OCI-LY7 (cell line): ENCODE results near the gene PCDHGA7. TPM values are rescaled to one million over a fixed set of nuclear protein-coding genes. Genes with fewer than 3 reads are reported as not detected.
A peak's percentile ranks its signal among the peaks of the same experiment; 100 is the strongest.
"Not testable (repeated sequence)": the region's sequence is repeated elsewhere in the genome, so short reads cannot be mapped to it uniquely, and the experiment has no call there.

Experiments
- BruUV-seq: library from RNA; stranded (reverse); fragments of 400-500 nt; replicated peaks from 2 replicates; lab custom pipeline; 2021; lab: Mats Ljungman, UMichigan
- CTCF ChIA-PET: fragments of 300-600 bp; sonication (Branson Sonifier 250); formaldehyde crosslinking; loops from one replicate; lab custom pipeline; 2022; ENCODE audit warnings: antibody characterized with exemption; ENCODE audit not compliant: unreplicated experiment; lab: Charles Lee
- POLR2A ChIA-PET: fragments of 300-600 bp; sonication (Branson Sonifier 250); formaldehyde crosslinking; loops from one replicate; lab custom pipeline; 2022; ENCODE audit warnings: antibody characterized with exemption; lab: Charles Lee
- DNase-seq: peaks from one replicate; pipeline ENCODE4 v3.0.0-alpha.2; 2015; ENCODE audit warnings: low spot score
- H2AFZ ChIP-seq: fragments of 200-600 bp; sonication (generic), shearing (Covaris generic); 2 replicates; pipeline ENCODE4 v1.6.1; 2014; ENCODE audit warnings: mild to moderate bottlenecking, antibody characterized with exemption, low read length, moderate library complexity
- H3K27ac ChIP-seq: fragments of 200-600 bp; sonication (generic); 2 replicates; pipeline ENCODE4 v1.5.1; 2014; ENCODE audit warnings: mixed run types, low read depth, mild to moderate bottlenecking, moderate library complexity, low read length, inconsistent platforms; ENCODE audit not compliant: poor library complexity, severe bottlenecking
- H3K36me3 ChIP-seq: fragments of 200-600 bp; sonication (generic); 2 replicates; pipeline ENCODE4 v1.6.1; 2014; ENCODE audit warnings: mild to moderate bottlenecking, antibody characterized with exemption, low read length, moderate library complexity, mixed read lengths; ENCODE audit not compliant: insufficient read depth
- H3K4me1 ChIP-seq: fragments of 200-600 bp; sonication (generic); 2 replicates; pipeline ENCODE4 v1.5.1; 2014; ENCODE audit warnings: mild to moderate bottlenecking, low read length; ENCODE audit not compliant: insufficient read depth, poor library complexity, severe bottlenecking
- H3K4me2 ChIP-seq: fragments of 200-600 bp; sonication (generic); 2 replicates; pipeline ENCODE4 v1.6.1; 2014; ENCODE audit warnings: mild to moderate bottlenecking, low read length
- H3K4me3 ChIP-seq: fragments of 200-600 bp; sonication (generic); 2 replicates; pipeline ENCODE4 v1.5.1; 2014; ENCODE audit warnings: mild to moderate bottlenecking, low read depth, low read length; ENCODE audit not compliant: poor library complexity, severe bottlenecking
- H3K79me2 ChIP-seq: fragments of 200-600 bp; sonication (generic); 2 replicates; pipeline ENCODE4 v1.6.1; 2016; ENCODE audit warnings: low read depth, mild to moderate bottlenecking, low read length, moderate library complexity, mixed read lengths; ENCODE audit not compliant: insufficient read depth
- H3K9me2 ChIP-seq: fragments of 200-600 bp; sonication (generic); 2 replicates; pipeline ENCODE4 v1.6.1; 2016; ENCODE audit warnings: mild to moderate bottlenecking, low read length, mixed read lengths; ENCODE audit not compliant: insufficient read depth
- H3K9me3 ChIP-seq: fragments of 200-600 bp; sonication (generic); 2 replicates; pipeline ENCODE4 v1.6.1; 2014; ENCODE audit warnings: mild to moderate bottlenecking, mixed run types, low read length, mixed read lengths
- H4K20me1 ChIP-seq: fragments of 200-600 bp; sonication (generic); 2 replicates; pipeline ENCODE4 v1.6.1; 2014; ENCODE audit warnings: mild to moderate bottlenecking, antibody characterized with exemption, low read length, moderate library complexity, mixed read lengths; ENCODE audit not compliant: insufficient read depth
- CTCF ChIP-seq: fragments of 200-600 bp; sonication (generic); conservative IDR thresholded peaks from 2 replicates; pipeline ENCODE4 v1.5.1; 2014; ENCODE audit warnings: mild to moderate bottlenecking, antibody characterized with exemption, low read length, moderate library complexity, mixed read lengths
- EZH2phosphoT487 ChIP-seq: fragments of 200-600 bp; sonication (generic); IDR thresholded peaks from 2 replicates; pipeline ENCODE4 v1.6.1; 2018; ENCODE audit warnings: low read depth, borderline replicate concordance, mild to moderate bottlenecking, mixed run types, antibody characterized with exemption, low read length, moderate library complexity, mixed read lengths
- intact Hi-C: fragments of 100-400 bp; cut with micrococcal nuclease; formaldehyde crosslinking; loops from one replicate; pipeline ENCODE4 v1.10.0; 2022; ENCODE audit not compliant: unreplicated experiment
- total RNA-seq, 2 experiments: library from RNA; depleted of rRNA in 1 of 2; stranded (reverse); fragments of >200 nt in 1 of 2; shearing (Covaris generic) in 1 of 2; gene quantifications; 2 replicates each; pipeline ENCODE4 v1.2.3, GENCODE V29; 2014 to 2022

PCDHGA7 gene
- total RNA-seq, 2 experiments from 2014 or later, result 5.6 to 6.4 TPM

DNA sequence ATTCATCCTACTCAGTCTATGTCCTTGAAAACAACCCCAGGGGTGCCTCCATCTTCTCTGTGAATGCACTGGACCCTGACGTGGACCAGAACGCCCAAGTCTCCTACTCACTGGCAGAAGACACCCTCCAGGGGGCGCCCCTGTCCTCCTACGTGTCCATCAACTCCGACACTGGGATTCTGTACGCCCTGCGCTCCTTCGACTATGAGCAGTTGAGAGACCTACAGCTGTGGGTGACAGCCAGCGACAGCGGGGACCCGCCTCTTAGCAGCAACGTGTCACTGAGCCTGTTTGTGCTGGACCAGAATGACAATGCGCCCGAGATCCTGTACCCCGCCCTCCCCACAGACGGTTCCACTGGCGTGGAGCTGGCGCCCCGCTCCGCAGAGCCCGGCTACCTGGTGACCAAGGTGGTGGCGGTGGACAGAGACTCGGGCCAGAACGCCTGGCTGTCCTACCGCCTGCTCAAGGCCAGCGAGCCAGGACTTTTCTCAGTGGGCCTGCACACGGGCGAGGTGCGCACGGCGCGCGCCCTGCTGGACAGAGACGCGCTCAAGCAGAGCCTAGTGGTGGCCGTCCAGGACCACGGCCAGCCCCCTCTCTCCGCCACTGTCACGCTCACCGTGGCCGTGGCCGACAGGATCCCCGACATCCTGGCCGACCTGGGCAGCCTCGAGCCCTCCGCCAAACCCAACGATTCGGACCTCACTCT is 6.9 kb upstream of the PCDHGA7 start:
- CTCF ChIA-PET, H3K9me2 ChIP-seq, H3K4me2 ChIP-seq, DNase-seq, intact Hi-C loops, H3K9me3 ChIP-seq, H3K79me2 ChIP-seq, H3K4me3 ChIP-seq, H3K4me1 ChIP-seq, H4K20me1 ChIP-seq, BruUV-seq, H3K27ac ChIP-seq, H2AFZ ChIP-seq: not testable (repeated sequence)
- peaks cover 11% of the 10 kb centered on the region; the same call in 1 of the 2 replicates for H3K36me3 ChIP-seq
- TF ChIP-seq CTCF, result peak; percentile 49
- POLR2A ChIA-PET, result interaction anchor here (0.6 kb wide), 1 partner anchor 321 kb away, joined by 3 read pairs; no protein-coding TSS in a partner anchor

GRCh38 chr5:141383345-141383744 is 803 bp downstream of the PCDHGA7 start:
- Histone ChIP-seq H3K4me2 (peak overlapping the region; percentile 61), H3K4me1 (no peaks in the 10 kb centered on the region), H3K9me2 (no peaks in the 10 kb centered on the region), H3K9me3 (no peaks in the 10 kb centered on the region), H3K36me3 (no peaks in the 10 kb centered on the region), H3K27ac (no peak overlapping the region), H3K79me2 (no peaks in the 10 kb centered on the region), H4K20me1 (no peaks in the 10 kb centered on the region), H3K4me3 (peak overlapping the region; percentile 68), H2AFZ (peak overlapping the region; percentile 57; the same call in 1 of the 2 replicates)
- no peak for DNase-seq
- ChIA-PET CTCF (interaction anchor here (0.7 kb wide), 2 partner anchors 33 to 181 kb away, joined by 3 to 5 read pairs; partner anchors contain the start of gene PCDHGB1), POLR2A (no interaction called here)
- no TSS peak for BruUV-seq
- intact Hi-C loops, result no loop called here
- TF ChIP-seq EZH2phosphoT487, result no peak
- TF ChIP-seq CTCF, result no peak
